Loucy (cell line): ENCODE data around the gene GTF2IRD1.

ENCODE experiments used
- H2AFZ ChIP-seq: fragments of 200-600 bp; sonication (generic); 2 replicates; pipeline ENCODE4 v1.6.0; 2016; ENCODE audit warnings: antibody characterized with exemption, mild to moderate bottlenecking, low read length, moderate library complexity
- H3F3A ChIP-seq: fragments of 200-600 bp; 2 replicates; pipeline ENCODE4 v1.6.0; 2016; ENCODE audit warnings: antibody characterized with exemption, low read depth, mild to moderate bottlenecking
- H3K27me3 ChIP-seq: fragments of 200-600 bp; sonication (generic); 2 replicates; pipeline ENCODE4 v1.6.1; 2014; ENCODE audit warnings: low read length, mild to moderate bottlenecking; ENCODE audit not compliant: insufficient read depth, poor library complexity, severe bottlenecking
- H3K36me3 ChIP-seq: fragments of 200-600 bp; sonication (generic); 2 replicates; pipeline ENCODE4 v1.6.1; 2016; ENCODE audit warnings: low read length; ENCODE audit not compliant: insufficient read depth
- H3K4me1 ChIP-seq: fragments of 200-600 bp; sonication (generic); 2 replicates; pipeline ENCODE4 v1.5.1; 2014; ENCODE audit warnings: low read length, mild to moderate bottlenecking; ENCODE audit not compliant: insufficient read depth, poor library complexity, severe bottlenecking
- H3K4me2 ChIP-seq: fragments of 200-600 bp; sonication (generic); 2 replicates; pipeline ENCODE4 v1.6.0; 2014; ENCODE audit warnings: antibody characterized with exemption, low read length, low read depth, mild to moderate bottlenecking; ENCODE audit not compliant: poor library complexity, severe bottlenecking
- H3K4me3 ChIP-seq: fragments of 200-600 bp; sonication (generic); 2 replicates; pipeline ENCODE4 v1.5.1; 2014; ENCODE audit warnings: low read length, mild to moderate bottlenecking, mixed read lengths; ENCODE audit not compliant: poor library complexity, severe bottlenecking
- H3K79me2 ChIP-seq: fragments of 200-600 bp; sonication (generic); 2 replicates; pipeline ENCODE4 v1.6.1; 2014; ENCODE audit warnings: low read length; ENCODE audit not compliant: insufficient read depth
- H3K9ac ChIP-seq: fragments of 200-600 bp; sonication (generic); 2 replicates; pipeline ENCODE4 v1.6.0; 2014; ENCODE audit warnings: mild to moderate bottlenecking, low read depth, low read length, moderate library complexity; ENCODE audit not compliant: poor library complexity, severe bottlenecking
- H3K9me2 ChIP-seq: fragments of 200-600 bp; sonication (generic); replicated peaks from 2 replicates; pipeline ENCODE4 v1.6.1; 2016; ENCODE audit warnings: low read depth, low read length, mixed read lengths
- H3K9me3 ChIP-seq: fragments of 200-600 bp; sonication (generic); 2 replicates; pipeline ENCODE4 v1.6.1; 2014; ENCODE audit warnings: mild to moderate bottlenecking, antibody characterized with exemption, low read length, low read depth; ENCODE audit not compliant: insufficient read depth
- H4K20me1 ChIP-seq: fragments of 200-600 bp; sonication (generic); 2 replicates; pipeline ENCODE4 v1.6.0; 2014; ENCODE audit warnings: antibody characterized with exemption, low read length, mild to moderate bottlenecking; ENCODE audit not compliant: insufficient read depth, poor library complexity, severe bottlenecking
- CTCF ChIP-seq: fragments of 200-600 bp; sonication (generic); conservative IDR thresholded peaks from 2 replicates; pipeline ENCODE4 v1.5.1; 2014; ENCODE audit warnings: mild to moderate bottlenecking, antibody characterized with exemption, low read length
- EZH2phosphoT487 ChIP-seq: fragments of 200-600 bp; IDR thresholded peaks from 2 replicates; pipeline ENCODE4 v1.6.1; 2018; ENCODE audit warnings: antibody characterized with exemption, mild to moderate bottlenecking, moderate library complexity, borderline replicate concordance

The GTF2IRD1 gene

GRCh38 chr7:74503061-74503460, 49.4 kb downstream of the GTF2IRD1 start:
- Histone ChIP-seq H3K9me3 (no peaks in the 10 kb centered on the region), H3K36me3 (no peaks in the 10 kb centered on the region), H3K9ac (no peak overlapping the region), H3K4me1 (no peaks in the 10 kb centered on the region), H2AFZ (no peak overlapping the region), H3F3A (no peaks in the 10 kb centered on the region), H3K79me2 (no peaks in the 10 kb centered on the region), H3K9me2 (no peaks in the 10 kb centered on the region), H3K4me2 (no peak overlapping the region), H3K4me3 (no peak overlapping the region), H4K20me1 (no peaks in the 10 kb centered on the region), H3K27me3 (no peaks in the 10 kb centered on the region)
- TF ChIP-seq EZH2phosphoT487: no peak
- TF ChIP-seq CTCF: no peak

- H2AFZ ChIP-seq: no peak overlapping the region
- TF ChIP-seq EZH2phosphoT487: no peak
- no peaks in the 10 kb centered on the region for H3K79me2 ChIP-seq
- no peak overlapping the region for H3K4me3 ChIP-seq
- H3K36me3 ChIP-seq: no peaks in the 10 kb centered on the region
- no peak overlapping the region for H3K9ac ChIP-seq
- H3F3A ChIP-seq: no peaks in the 10 kb centered on the region
- no peaks in the 10 kb centered on the region for H3K4me1 ChIP-seq
- no peaks in the 10 kb centered on the region for H4K20me1 ChIP-seq
- H3K4me2 ChIP-seq: no peak overlapping the region
- H3K9me2 ChIP-seq: no peaks in the 10 kb centered on the region
- no peaks in the 10 kb centered on the region for H3K9me3 ChIP-seq
- H3K27me3 ChIP-seq: no peaks in the 10 kb centered on the region
These were observed 50.2 kb downstream of the GTF2IRD1 start for GRCh38 chr7:74503943-74504342.

GRCh38 chr7:74505471-74506324, 52.0 kb downstream of the GTF2IRD1 start:
- no peak overlapping the region for H2AFZ ChIP-seq
- H4K20me1 ChIP-seq: no peaks in the 10 kb centered on the region
- H3K27me3 ChIP-seq: no peaks in the 10 kb centered on the region
- H3K4me1 ChIP-seq: no peaks in the 10 kb centered on the region
- H3K9ac ChIP-seq: no peak overlapping the region
- no peak overlapping the region for H3K4me2 ChIP-seq
- no peaks in the 10 kb centered on the region for H3K9me2 ChIP-seq
- H3K4me3 ChIP-seq: no peak overlapping the region
- no peaks in the 10 kb centered on the region for H3F3A ChIP-seq
- no peaks in the 10 kb centered on the region for H3K36me3 ChIP-seq
- no peaks in the 10 kb centered on the region for H3K79me2 ChIP-seq
- H3K9me3 ChIP-seq: no peaks in the 10 kb centered on the region
- no peak for TF ChIP-seq CTCF
- TF ChIP-seq EZH2phosphoT487: no peak

GRCh38 chr7:74506325-74506724, 52.6 kb downstream of the GTF2IRD1 start:
- H2AFZ ChIP-seq: no peak overlapping the region
- H3K4me3 ChIP-seq: no peak overlapping the region

More at GRCh38 chr7:74506325-74506724, 52.6 kb downstream of the GTF2IRD1 start:
- Histone ChIP-seq H3K4me2 (no peak overlapping the region), H3K27me3 (no peaks in the 10 kb centered on the region), H3K4me1 (no peaks in the 10 kb centered on the region), H3K9me3 (no peaks in the 10 kb centered on the region), H3F3A (no peaks in the 10 kb centered on the region), H3K36me3 (no peaks in the 10 kb centered on the region), H4K20me1 (no peaks in the 10 kb centered on the region), H3K9me2 (no peaks in the 10 kb centered on the region), H3K9ac (no peak overlapping the region), H3K79me2 (no peaks in the 10 kb centered on the region)
- TF ChIP-seq EZH2phosphoT487 (no peak), CTCF (no peak)
